ENCODE results near the gene PFDN1. TPM values are rescaled to one million over a fixed set of nuclear protein-coding genes. Genes with fewer than 3 reads are reported as not detected.

The PFDN1 gene
- total RNA-seq, 1 donor from 2014 or later, result 57.9 TPM

GRCh38 chr5:140248414-140248813, 54.5 kb downstream of the PFDN1 start:
- peaks cover 18% of the 10 kb centered on the region for H3K36me3 Mint-ChIP-seq
- no peak overlapping the region for H3K27ac Mint-ChIP-seq
- peaks cover 17% of the 10 kb centered on the region for H3K4me1 Mint-ChIP-seq (ENCODE audit: unreplicated experiment)
- TF ChIP-seq CTCF (conservative IDR thresholded peaks at IDR 0.05), result no peak
- no peak overlapping the region for H3K4me3 Mint-ChIP-seq
- DNase-seq (ENCODE audit: extremely low spot score, unreplicated experiment), result no peak
- no peaks in the 10 kb centered on the region for H3K9me3 Mint-ChIP-seq
- no peaks in the 10 kb centered on the region for H3K27me3 Mint-ChIP-seq

- H3K36me3 Mint-ChIP-seq, result peaks cover 11% of the 10 kb centered on the region
- DNase-seq (ENCODE audit: extremely low spot score, unreplicated experiment), result no peak
- H3K4me3 Mint-ChIP-seq, result no peak overlapping the region
These were observed 56.4 kb downstream of the PFDN1 start for GRCh38 chr5:140246378-140247122.

DNA sequence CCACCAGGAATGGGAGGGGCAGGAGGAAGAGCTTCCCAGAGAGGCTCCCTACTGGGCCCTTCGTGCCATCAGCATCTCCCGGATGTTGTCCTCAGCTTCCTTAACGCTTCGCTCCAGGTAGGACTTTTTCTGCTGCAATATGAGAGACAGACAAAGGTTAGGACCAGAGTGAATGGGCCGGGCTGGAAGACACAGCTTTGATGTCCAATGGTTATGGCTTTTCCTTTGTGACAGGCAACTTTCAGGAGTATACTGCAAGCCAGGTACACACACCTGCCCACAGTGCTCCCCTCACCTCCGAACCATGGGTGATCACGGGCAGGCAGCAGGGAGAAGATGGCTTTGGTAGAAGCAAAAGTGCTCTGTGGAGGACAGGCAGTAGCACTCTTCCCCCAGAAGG, 57.0 kb downstream of the PFDN1 start:
- DNase-seq (ENCODE audit: extremely low spot score, unreplicated experiment), result no peak
- Mint-ChIP-seq H3K4me3 (no peak overlapping the region), H3K4me1 (ENCODE audit: unreplicated experiment) (peaks cover 21% of the 10 kb centered on the region), H3K27ac (no peak overlapping the region), H3K27me3 (no peaks in the 10 kb centered on the region), H3K36me3 (peaks cover 11% of the 10 kb centered on the region), H3K9me3 (no peaks in the 10 kb centered on the region)
- TF ChIP-seq CTCF (conservative IDR thresholded peaks at IDR 0.05), result no peak

More at GRCh38 chr5:140246378-140247122, 56.4 kb downstream of the PFDN1 start:
- no peaks in the 10 kb centered on the region for H3K9me3 Mint-ChIP-seq
- H3K27ac Mint-ChIP-seq, result no peak overlapping the region
- H3K4me1 Mint-ChIP-seq (ENCODE audit: unreplicated experiment), result peaks cover 15% of the 10 kb centered on the region
- no peak for TF ChIP-seq CTCF (conservative IDR thresholded peaks at IDR 0.05)
- no peaks in the 10 kb centered on the region for H3K27me3 Mint-ChIP-seq

GRCh38 chr5:140245341-140245740, 57.6 kb downstream of the PFDN1 start:
- Mint-ChIP-seq H3K27ac (no peak overlapping the region), H3K4me1 (ENCODE audit: unreplicated experiment) (peaks cover 24% of the 10 kb centered on the region)

DNA sequence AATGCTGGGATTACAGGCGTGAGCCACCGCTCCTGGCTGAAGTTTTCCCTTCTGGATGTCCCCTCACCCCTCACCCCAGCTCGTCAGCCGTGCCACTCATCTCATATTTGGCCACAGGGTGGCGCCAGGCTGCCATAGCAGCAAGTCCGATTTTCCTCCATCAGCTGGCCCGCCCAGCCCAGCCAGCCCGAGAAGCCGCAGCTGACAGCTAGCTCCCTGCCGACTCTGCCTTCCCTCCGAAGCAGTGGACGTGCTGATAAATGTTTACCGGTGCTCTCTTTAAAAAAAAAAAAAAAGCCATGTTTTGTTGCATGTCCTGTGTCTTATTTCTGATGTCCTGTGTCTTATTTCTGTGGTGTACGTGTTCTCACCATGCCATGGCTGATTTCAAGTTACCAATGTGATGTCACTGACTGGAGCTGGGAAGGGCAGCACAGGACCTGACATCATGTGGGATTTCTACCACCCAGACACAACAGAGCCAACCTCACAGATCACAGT, 58.3 kb downstream of the PFDN1 start:
- peak; percentile 94 for TF ChIP-seq CTCF (conservative IDR thresholded peaks at IDR 0.05)
- peaks cover 3% of the 10 kb centered on the region for H3K36me3 Mint-ChIP-seq
- H3K27me3 Mint-ChIP-seq, result no peaks in the 10 kb centered on the region
- peak overlapping the region; percentile 36 for H3K4me3 Mint-ChIP-seq
- peak overlapping the region; percentile 64 for H3K27ac Mint-ChIP-seq
- no peaks in the 10 kb centered on the region for H3K9me3 Mint-ChIP-seq
- H3K4me1 Mint-ChIP-seq (ENCODE audit: unreplicated experiment), result peaks cover 24% of the 10 kb centered on the region
- peak; percentile 90 for DNase-seq (ENCODE audit: extremely low spot score, unreplicated experiment)

More at GRCh38 chr5:140245341-140245740, 57.6 kb downstream of the PFDN1 start:
- Mint-ChIP-seq H3K9me3 (no peaks in the 10 kb centered on the region), H3K36me3 (peaks cover 8% of the 10 kb centered on the region), H3K27me3 (no peaks in the 10 kb centered on the region), H3K4me3 (no peak overlapping the region)
- DNase-seq (ENCODE audit: extremely low spot score, unreplicated experiment), result no peak
- TF ChIP-seq CTCF (conservative IDR thresholded peaks at IDR 0.05), result no peak
